Measurements from ENCODE around the gene LRRC25.

The LRRC25 gene

GRCh38 chr19:18428787-18429674 is 31.6 kb upstream of the LRRC25 start:
- no peaks in the 10 kb centered on the region for H3K36me3 ChIP-seq (ENCODE audit: control insufficient read depth, insufficient read depth, low read length)
- H3K79me1 ChIP-seq (ENCODE audit: low read length), result no peaks in the 10 kb centered on the region
- no CpG with 5 or more reads among the region's 77 CpGs for WGBS (ENCODE audit: extremely low coverage, insufficient coverage, low lambda C conversion rate)
- no peak overlapping the region for H4K8ac ChIP-seq (ENCODE audit: low read depth, low read length)
- no peaks in the 10 kb centered on the region for H3K79me2 ChIP-seq (ENCODE audit: control insufficient read depth, insufficient read depth, low read length)
- no peak overlapping the region for H3K23ac ChIP-seq (ENCODE audit: low read length)
- H3K4me3 ChIP-seq (ENCODE audit: low read length), result no peak overlapping the region
- H3K9ac ChIP-seq (ENCODE audit: low read length), result peak overlapping the region; percentile 69
- H2BK120ac ChIP-seq (ENCODE audit: low read depth, low read length), result no peak overlapping the region
- peak overlapping the region; percentile 79 for H3K27ac ChIP-seq (ENCODE audit: low read depth, low read length)
- no peak overlapping the region for H2BK15ac ChIP-seq (replicated peaks; ENCODE audit: low read depth)
- H3K4ac ChIP-seq (ENCODE audit: low read depth, low read length), result peak overlapping the region; percentile 5
- peak overlapping the region; percentile 68 for H3K4me2 ChIP-seq (ENCODE audit: low read length)
- peak overlapping the region; percentile 22 for H3K18ac ChIP-seq (ENCODE audit: low read length)
- no peaks in the 10 kb centered on the region for H3K27me3 ChIP-seq (ENCODE audit: insufficient read depth, low read length, poor library complexity)
- H2BK5ac ChIP-seq (ENCODE audit: low read length), result no peak overlapping the region
- H3K4me1 ChIP-seq (ENCODE audit: control insufficient read depth, low read depth, low read length), result peaks cover 2% of the 10 kb centered on the region
- DNase-seq, result peak; percentile 97
- peak overlapping the region; percentile 90 for H3K56ac ChIP-seq (ENCODE audit: low read length)
- H2AK5ac ChIP-seq (ENCODE audit: low read length), result no peak overlapping the region
- H4K5ac ChIP-seq (ENCODE audit: low read length), result no peak overlapping the region

GRCh38 chr19:18428173-18428786 is 30.9 kb upstream of the LRRC25 start:
- no peak overlapping the region for H3K56ac ChIP-seq (ENCODE audit: low read length)
- no peak overlapping the region for H2AK5ac ChIP-seq (ENCODE audit: low read length)
- H4K8ac ChIP-seq (ENCODE audit: low read depth, low read length), result no peak overlapping the region
- H4K5ac ChIP-seq (ENCODE audit: low read length), result no peak overlapping the region
- H3K4ac ChIP-seq (ENCODE audit: low read depth, low read length), result no peak overlapping the region
- no peak overlapping the region for H3K27ac ChIP-seq (ENCODE audit: low read depth, low read length)
- no peak overlapping the region for H3K9ac ChIP-seq (ENCODE audit: low read length)
- no peaks in the 10 kb centered on the region for H3K36me3 ChIP-seq (ENCODE audit: control insufficient read depth, insufficient read depth, low read length)
- WGBS (ENCODE audit: extremely low coverage, insufficient coverage, low lambda C conversion rate), result no CpG with 5 or more reads among the region's 17 CpGs
- no peak overlapping the region for H3K4me3 ChIP-seq (ENCODE audit: low read length)
- no peak overlapping the region for H2BK5ac ChIP-seq (ENCODE audit: low read length)
- no peak overlapping the region for H3K4me2 ChIP-seq (ENCODE audit: low read length)
- peaks cover under 1% of the 10 kb centered on the region for H3K79me2 ChIP-seq (ENCODE audit: control insufficient read depth, insufficient read depth, low read length)
- no peak overlapping the region for H2BK120ac ChIP-seq (ENCODE audit: low read depth, low read length)
- H3K4me1 ChIP-seq (ENCODE audit: control insufficient read depth, low read depth, low read length), result peaks cover 2% of the 10 kb centered on the region
- H3K18ac ChIP-seq (ENCODE audit: low read length), result no peak overlapping the region
- no peak for DNase-seq
- H2BK15ac ChIP-seq (replicated peaks; ENCODE audit: low read depth), result no peak overlapping the region
- peaks cover 2% of the 10 kb centered on the region for H3K79me1 ChIP-seq (ENCODE audit: low read length)
- no peak overlapping the region for H3K23ac ChIP-seq (ENCODE audit: low read length)
- no peaks in the 10 kb centered on the region for H3K27me3 ChIP-seq (ENCODE audit: insufficient read depth, low read length, poor library complexity)

- H3K23ac ChIP-seq (ENCODE audit: low read length), result no peak overlapping the region
- no peak overlapping the region for H2BK5ac ChIP-seq (ENCODE audit: low read length)
- H2BK15ac ChIP-seq (replicated peaks; ENCODE audit: low read depth), result no peak overlapping the region
- DNase-seq, result no peak
- H2AK5ac ChIP-seq (ENCODE audit: low read length), result no peak overlapping the region
- no peak overlapping the region for H3K4ac ChIP-seq (ENCODE audit: low read depth, low read length)
- H3K56ac ChIP-seq (ENCODE audit: low read length), result no peak overlapping the region
- no peak overlapping the region for H3K4me3 ChIP-seq (ENCODE audit: low read length)
- peaks cover 2% of the 10 kb centered on the region for H3K79me2 ChIP-seq (ENCODE audit: control insufficient read depth, insufficient read depth, low read length)
- no peak overlapping the region for H4K5ac ChIP-seq (ENCODE audit: low read length)
- H4K8ac ChIP-seq (ENCODE audit: low read depth, low read length), result no peak overlapping the region
- no peak overlapping the region for H2BK120ac ChIP-seq (ENCODE audit: low read depth, low read length)
- no peak overlapping the region for H3K18ac ChIP-seq (ENCODE audit: low read length)
- H3K4me2 ChIP-seq (ENCODE audit: low read length), result no peak overlapping the region
- H3K4me1 ChIP-seq (ENCODE audit: control insufficient read depth, low read depth, low read length), result peaks cover 2% of the 10 kb centered on the region
- H3K79me1 ChIP-seq (ENCODE audit: low read length), result peaks cover 4% of the 10 kb centered on the region
- no peaks in the 10 kb centered on the region for H3K36me3 ChIP-seq (ENCODE audit: control insufficient read depth, insufficient read depth, low read length)
- H3K27me3 ChIP-seq (ENCODE audit: insufficient read depth, low read length, poor library complexity), result no peaks in the 10 kb centered on the region
- WGBS (ENCODE audit: extremely low coverage, insufficient coverage, low lambda C conversion rate), result no CpG with 5 or more reads among the region's 12 CpGs
- no peak overlapping the region for H3K27ac ChIP-seq (ENCODE audit: low read depth, low read length)
- H3K9ac ChIP-seq (ENCODE audit: low read length), result no peak overlapping the region
Observed at GRCh38 chr19:18427743-18428113, 30.3 kb upstream of the LRRC25 start.

GRCh38 chr19:18427080-18427742 is 29.8 kb upstream of the LRRC25 start:
- H3K4me1 ChIP-seq (ENCODE audit: control insufficient read depth, low read depth, low read length), result peaks cover 2% of the 10 kb centered on the region
- no CpG with 5 or more reads among the region's 16 CpGs for WGBS (ENCODE audit: extremely low coverage, insufficient coverage, low lambda C conversion rate)
- no peaks in the 10 kb centered on the region for H3K27me3 ChIP-seq (ENCODE audit: insufficient read depth, low read length, poor library complexity)
- DNase-seq, result no peak
- peaks cover 4% of the 10 kb centered on the region for H3K79me1 ChIP-seq (ENCODE audit: low read length)
- H2BK15ac ChIP-seq (replicated peaks; ENCODE audit: low read depth), result no peak overlapping the region
- no peak overlapping the region for H3K18ac ChIP-seq (ENCODE audit: low read length)
- H3K23ac ChIP-seq (ENCODE audit: low read length), result no peak overlapping the region
- no peak overlapping the region for H3K4ac ChIP-seq (ENCODE audit: low read depth, low read length)
- no peak overlapping the region for H3K9ac ChIP-seq (ENCODE audit: low read length)
- no peak overlapping the region for H3K56ac ChIP-seq (ENCODE audit: low read length)
- H3K79me2 ChIP-seq (ENCODE audit: control insufficient read depth, insufficient read depth, low read length), result peaks cover 4% of the 10 kb centered on the region
- no peak overlapping the region for H4K8ac ChIP-seq (ENCODE audit: low read depth, low read length)
- H2AK5ac ChIP-seq (ENCODE audit: low read length), result no peak overlapping the region
- H4K5ac ChIP-seq (ENCODE audit: low read length), result no peak overlapping the region
- no peak overlapping the region for H3K4me3 ChIP-seq (ENCODE audit: low read length)
- no peak overlapping the region for H2BK120ac ChIP-seq (ENCODE audit: low read depth, low read length)
- no peak overlapping the region for H3K27ac ChIP-seq (ENCODE audit: low read depth, low read length)
- H3K36me3 ChIP-seq (ENCODE audit: control insufficient read depth, insufficient read depth, low read length), result no peaks in the 10 kb centered on the region
- no peak overlapping the region for H2BK5ac ChIP-seq (ENCODE audit: low read length)
- H3K4me2 ChIP-seq (ENCODE audit: low read length), result no peak overlapping the region

GRCh38 chr19:18426416-18426767 is 29.0 kb upstream of the LRRC25 start:
- no peak overlapping the region for H3K4me2 ChIP-seq (ENCODE audit: low read length)
- peaks cover 2% of the 10 kb centered on the region for H3K4me1 ChIP-seq (ENCODE audit: control insufficient read depth, low read depth, low read length)
- H3K56ac ChIP-seq (ENCODE audit: low read length), result no peak overlapping the region
- DNase-seq, result no peak
- no peak overlapping the region for H3K4me3 ChIP-seq (ENCODE audit: low read length)
- no peak overlapping the region for H2AK5ac ChIP-seq (ENCODE audit: low read length)
- H3K27ac ChIP-seq (ENCODE audit: low read depth, low read length), result no peak overlapping the region
- H3K9ac ChIP-seq (ENCODE audit: low read length), result no peak overlapping the region
- no CpG with 5 or more reads among the region's 8 CpGs for WGBS (ENCODE audit: extremely low coverage, insufficient coverage, low lambda C conversion rate)
- peaks cover 5% of the 10 kb centered on the region for H3K79me2 ChIP-seq (ENCODE audit: control insufficient read depth, insufficient read depth, low read length)
- no peak overlapping the region for H2BK5ac ChIP-seq (ENCODE audit: low read length)
- H3K18ac ChIP-seq (ENCODE audit: low read length), result no peak overlapping the region
- no peak overlapping the region for H4K5ac ChIP-seq (ENCODE audit: low read length)
- no peaks in the 10 kb centered on the region for H3K27me3 ChIP-seq (ENCODE audit: insufficient read depth, low read length, poor library complexity)
- peaks cover 5% of the 10 kb centered on the region for H3K79me1 ChIP-seq (ENCODE audit: low read length)
- H3K36me3 ChIP-seq (ENCODE audit: control insufficient read depth, insufficient read depth, low read length), result no peaks in the 10 kb centered on the region
- no peak overlapping the region for H3K4ac ChIP-seq (ENCODE audit: low read depth, low read length)
- no peak overlapping the region for H4K8ac ChIP-seq (ENCODE audit: low read depth, low read length)
- H3K23ac ChIP-seq (ENCODE audit: low read length), result no peak overlapping the region
- no peak overlapping the region for H2BK15ac ChIP-seq (replicated peaks; ENCODE audit: low read depth)
- H2BK120ac ChIP-seq (ENCODE audit: low read depth, low read length), result no peak overlapping the region
